Liver (tissue), 9 donors: ENCODE data around the gene SATB1. TPM values are rescaled to one million over a fixed set of nuclear protein-coding genes. Genes with fewer than 3 reads are reported as not detected.

ENCODE experiments used
- DNase-seq: peaks from one replicate; pipeline ENCODE4 v3.0.0-alpha.2; 2017; ENCODE audit warnings: low spot score
- H3K27ac ChIP-seq, 2 donors: one replicate each; pipeline ENCODE4 v1.7.0; 2013; ENCODE audit warnings: inconsistent platforms in 2 of 2, low read length in 2 of 2, control low read depth in 1 of 2, low read depth in 1 of 2, mild to moderate bottlenecking in 1 of 2
- H3K27me3 ChIP-seq, 4 donors: one replicate each; pipeline versions ENCODE4 v1.6.1 to v1.7.0; 2013; ENCODE audit warnings: low read length in 3 of 4, inconsistent platforms in 1 of 4, mild to moderate bottlenecking in 1 of 4, moderate library complexity in 1 of 4; ENCODE audit not compliant: control insufficient read depth in 4 of 4, insufficient read depth in 4 of 4
- H3K36me3 ChIP-seq, 4 donors: one replicate each; pipeline versions ENCODE4 v1.6.1 to v1.7.0; 2013; ENCODE audit warnings: low read length in 3 of 4, mild to moderate bottlenecking in 3 of 4, low read depth in 1 of 4, moderate library complexity in 1 of 4; ENCODE audit not compliant: control insufficient read depth in 4 of 4, insufficient read depth in 3 of 4
- H3K4me1 ChIP-seq, 4 donors: one replicate each; pipeline versions ENCODE4 v1.6.1 to v1.7.0; 2013; ENCODE audit warnings: low read length in 3 of 4, mild to moderate bottlenecking in 3 of 4, moderate library complexity in 1 of 4; ENCODE audit not compliant: control insufficient read depth in 4 of 4, insufficient read depth in 4 of 4
- H3K4me3 ChIP-seq, 3 donors: one replicate each; pipeline versions ENCODE4 v1.6.1 to v1.7.0; 2013; ENCODE audit warnings: low read length in 3 of 3, control low read depth in 1 of 3, low read depth in 1 of 3, mild to moderate bottlenecking in 1 of 3
- H3K9ac ChIP-seq, 2 donors: one replicate each; pipeline ENCODE4 v1.7.0; 2013; ENCODE audit warnings: low read length in 2 of 2, mild to moderate bottlenecking in 2 of 2, moderate library complexity in 2 of 2, control low read depth in 1 of 2, low read depth in 1 of 2
- H3K9me3 ChIP-seq, 4 donors: one replicate each; pipeline versions ENCODE4 v1.6.1 to v1.7.0; 2013; ENCODE audit warnings: low read length in 3 of 4; ENCODE audit not compliant: control insufficient read depth in 4 of 4
- ATF3 ChIP-seq: IDR thresholded peaks from 2 replicates; pipeline ENCODE4 v1.6.1; 2016; ENCODE audit warnings: antibody characterized with exemption
- CTCF ChIP-seq: fragments of 150-350 bp; IDR thresholded peaks from 2 replicates; pipeline ENCODE4 v1.5.1; 2017; ENCODE audit warnings: improper control_type of control experiment, low read depth, low read length; ENCODE audit not compliant: missing input control
- EGR1 ChIP-seq, 2 donors: IDR thresholded peaks; 2 replicates each; pipeline ENCODE4 v1.6.1; 2016 to 2018; ENCODE audit warnings: antibody characterized with exemption in 2 of 2, low read depth in 2 of 2
- FOXA1 ChIP-seq: IDR thresholded peaks from 2 replicates; pipeline ENCODE4 v1.6.1; 2016; ENCODE audit warnings: antibody characterized with exemption
- FOXA2 ChIP-seq: IDR thresholded peaks from 2 replicates; pipeline ENCODE4 v1.6.1; 2016; ENCODE audit warnings: antibody characterized with exemption
- GABPA ChIP-seq, 2 donors: IDR thresholded peaks in 1 of 2; conservative IDR thresholded peaks in 1 of 2; 2 replicates each; pipeline ENCODE4 v1.6.1; 2016; ENCODE audit warnings: antibody characterized with exemption in 2 of 2, mild to moderate bottlenecking in 1 of 2, moderate library complexity in 1 of 2
- HNF4A ChIP-seq, 2 donors: conservative IDR thresholded peaks; 2 replicates each; pipeline ENCODE4 v1.6.1; 2016; ENCODE audit warnings: antibody characterized with exemption in 2 of 2, mild to moderate bottlenecking in 2 of 2
- HNF4G ChIP-seq: IDR thresholded peaks from 2 replicates; pipeline ENCODE4 v1.6.1; 2016; ENCODE audit warnings: antibody characterized with exemption
- JUND ChIP-seq, 2 donors: IDR thresholded peaks; 2 replicates each; pipeline ENCODE4 v1.6.1; 2016; ENCODE audit warnings: antibody characterized with exemption in 2 of 2
- MAX ChIP-seq: IDR thresholded peaks from 2 replicates; pipeline ENCODE4 v1.6.1; 2016; ENCODE audit warnings: antibody characterized with exemption
- NR2F2 ChIP-seq: IDR thresholded peaks from 2 replicates; pipeline ENCODE4 v1.6.1; 2016; ENCODE audit warnings: antibody characterized with exemption
- RAD21 ChIP-seq, 2 donors: IDR thresholded peaks; 2 replicates each; pipeline ENCODE4 v1.6.1; 2016; ENCODE audit warnings: antibody characterized with exemption in 2 of 2, mild to moderate bottlenecking in 2 of 2
- REST ChIP-seq: IDR thresholded peaks from 2 replicates; pipeline ENCODE4 v1.6.1; 2016; ENCODE audit warnings: antibody characterized with exemption, mild to moderate bottlenecking
- RXRA ChIP-seq, 2 donors: IDR thresholded peaks; 2 replicates each; pipeline ENCODE4 v1.6.1; 2017 to 2018; ENCODE audit warnings: antibody characterized with exemption in 2 of 2, mild to moderate bottlenecking in 1 of 2
- SP1 ChIP-seq: IDR thresholded peaks from 2 replicates; pipeline ENCODE4 v1.6.1; 2018; ENCODE audit warnings: antibody characterized with exemption, mild to moderate bottlenecking
- TAF1 ChIP-seq: conservative IDR thresholded peaks from 2 replicates; pipeline ENCODE4 v1.6.1; 2016; ENCODE audit warnings: antibody characterized with exemption, mild to moderate bottlenecking
- YY1 ChIP-seq: IDR thresholded peaks from 2 replicates; pipeline ENCODE4 v1.6.1; 2016; ENCODE audit warnings: antibody characterized with exemption, mild to moderate bottlenecking
- ZBTB33 ChIP-seq: IDR thresholded peaks from 2 replicates; pipeline ENCODE4 v1.6.1; 2016; ENCODE audit warnings: antibody characterized with exemption
- WGBS: extraction: QIAGEN DNeasy Blood & Tissue Kit; methylation state at CpG from one replicate; pipeline ENCODE4 v1.1.7; 2013; 5-methylcytosine and 5-hydroxymethylcytosine counted together
- polyA plus RNA-seq, 2 donors: library from polyadenylated mRNA; stranded (reverse) in 1 of 2; unstranded in 1 of 2; fragments of 200-250 nt in 1 of 2; fragments of >200 nt in 1 of 2; fragmentation: Nextera tagmentation in 1 of 2; extraction: Ambion mirVana in 1 of 2; gene quantifications; one replicate each; pipeline versions ENCODE4 v1.2.1 to v1.2.3, GENCODE V29; 2013 to 2015
- total RNA-seq, 2 donors: library from RNA; depleted of rRNA; stranded (reverse); fragments of >200 nt; gene quantifications; one replicate each; pipeline ENCODE4 v1.2.3, GENCODE V29; 2014
- donor health status: healthy.
- donor health status: healthy.
- donor health status: healthy.
- donor health status: healthy.
- donor health status: healthy.

Gene SATB1
- total and polyA plus RNA-seq, 4 donors, result 4.3 to 23.7 (median 10.5) TPM

- Histone ChIP-seq H3K27me3 (no peaks in the 10 kb centered on the region), H3K4me3 (no peak overlapping the region), H3K4me1 (no peaks in the 10 kb centered on the region), H3K36me3 (peaks cover 3 to 30% (median 11%) of the 10 kb centered on the region in 4 donors), H3K9ac (no peak overlapping the region), H3K9me3 (no peaks in the 10 kb centered on the region), H3K27ac (no peak overlapping the region)
- DNase-seq, result no peak
- TF ChIP-seq GABPA (IDR thresholded peaks at IDR 0.05 in 1 of 2, conservative IDR thresholded peaks at IDR 0.05 in 1 of 2) (no peak), REST (no peak), RAD21 (IDR thresholded peaks at IDR 0.05) (no peak), TAF1 (no peak), EGR1 (IDR thresholded peaks at IDR 0.05; ENCODE audit: low read depth in 2 of 2) (no peak), CTCF (no peak), FOXA1 (no peak), SP1 (no peak), FOXA2 (no peak), MAX (no peak), ATF3 (no peak), YY1 (no peak), HNF4G (no peak), HNF4A (conservative IDR thresholded peaks at IDR 0.05) (no peak), NR2F2 (no peak), RXRA (IDR thresholded peaks at IDR 0.05) (no peak), JUND (IDR thresholded peaks at IDR 0.05) (no peak)
- WGBS, result 88% methylated on average over 2 of the region's 2 CpGs
Measured at GRCh38 chr3:18411541-18411940, 13.6 kb downstream of the SATB1 start.

GRCh38 chr3:18410205-18410604 lies 14.9 kb downstream of the SATB1 start:
- peaks cover 3 to 18% (median 6%) of the 10 kb centered on the region in 4 donors for H3K36me3 ChIP-seq
- H3K9ac ChIP-seq, result no peak overlapping the region
- H3K4me1 ChIP-seq, result no peaks in the 10 kb centered on the region
- no peak for DNase-seq
- 98% methylated on average over 6 of the region's 6 CpGs for WGBS
- no peak overlapping the region for H3K27ac ChIP-seq
- no peaks in the 10 kb centered on the region for H3K27me3 ChIP-seq
- TF ChIP-seq FOXA2 (no peak), ZBTB33 (no peak), FOXA1 (no peak), MAX (no peak)
- H3K9me3 ChIP-seq, result no peaks in the 10 kb centered on the region
- H3K4me3 ChIP-seq, result no peak overlapping the region
